Astrocyte (in vitro differentiated cells and primary cell): Measurements from ENCODE around the gene ANGPTL1. TPM values are rescaled to one million over a fixed set of nuclear protein-coding genes. Genes with fewer than 3 reads are reported as not detected.

ENCODE experiments used
- DNase-seq: peaks from one replicate; pipeline ENCODE4 v3.0.0-alpha.2; 2010; ENCODE audit warnings: low read depth
- FAIRE-seq: peaks from 2 replicates; lab custom pipeline; 2011; peaks lifted over from hg19 to GRCh38; lab: Jason Lieb, UNC
- H2AFZ ChIP-seq: 2 replicates; pipeline ENCODE4 v1.6.0; 2012; ENCODE audit warnings: low read depth, low read length, inconsistent platforms
- H3K27ac ChIP-seq: 2 replicates; pipeline ENCODE4 v1.5.1; 2011; ENCODE audit warnings: low read depth, low read length, inconsistent platforms
- H3K27me3 ChIP-seq: 2 replicates; pipeline ENCODE4 v1.6.0; 2011; ENCODE audit warnings: low read length, inconsistent platforms; ENCODE audit not compliant: insufficient read depth
- H3K36me3 ChIP-seq: 2 replicates; pipeline ENCODE4 v1.5.1; 2011; ENCODE audit warnings: low read length, inconsistent platforms; ENCODE audit not compliant: insufficient read depth
- H3K4me1 ChIP-seq: 2 replicates; pipeline ENCODE4 v1.5.1; 2011; ENCODE audit warnings: low read length, inconsistent platforms; ENCODE audit not compliant: insufficient read depth
- H3K4me2 ChIP-seq: 2 replicates; pipeline ENCODE4 v1.6.0; 2012; ENCODE audit warnings: low read length, inconsistent platforms
- H3K4me3 ChIP-seq: 2 replicates; pipeline ENCODE4 v1.5.1; 2011; ENCODE audit warnings: low read depth, mild to moderate bottlenecking, low read length, inconsistent platforms; ENCODE audit not compliant: insufficient read depth
- H3K79me2 ChIP-seq: 2 replicates; pipeline ENCODE4 v1.6.0; 2012; ENCODE audit warnings: mild to moderate bottlenecking, low read length, inconsistent platforms; ENCODE audit not compliant: insufficient read depth
- H3K9ac ChIP-seq: 2 replicates; pipeline ENCODE4 v1.6.0; 2012; ENCODE audit warnings: mild to moderate bottlenecking, low read length, inconsistent platforms
- H3K9me3 ChIP-seq: 2 replicates; pipeline ENCODE4 v1.5.1; 2012; ENCODE audit warnings: low read depth, mild to moderate bottlenecking, low read length, inconsistent platforms; ENCODE audit not compliant: insufficient read depth
- H4K20me1 ChIP-seq: 2 replicates; pipeline ENCODE4 v1.6.0; 2012; ENCODE audit warnings: low read length, inconsistent platforms; ENCODE audit not compliant: insufficient read depth
- H3K27ac Mint-ChIP-seq: one replicate; pipeline ENCODE4 v1.8.0; 2021; ENCODE audit warnings: mild to moderate bottlenecking, mixed read lengths; ENCODE audit not compliant: unreplicated experiment
- H3K27me3 Mint-ChIP-seq: one replicate; pipeline ENCODE4 v1.8.0; 2021; ENCODE audit warnings: low read depth, mixed read lengths; ENCODE audit not compliant: unreplicated experiment
- H3K36me3 Mint-ChIP-seq: one replicate; pipeline ENCODE4 v1.8.0; 2021; ENCODE audit warnings: low read depth, mixed read lengths; ENCODE audit not compliant: unreplicated experiment
- H3K4me1 Mint-ChIP-seq: one replicate; pipeline ENCODE4 v1.8.0; 2021; ENCODE audit warnings: low read depth, mixed read lengths; ENCODE audit not compliant: unreplicated experiment
- H3K4me3 Mint-ChIP-seq: one replicate; pipeline ENCODE4 v1.8.0; 2021; ENCODE audit warnings: mild to moderate bottlenecking, moderate library complexity, mixed read lengths; ENCODE audit not compliant: unreplicated experiment
- H3K9me3 Mint-ChIP-seq: one replicate; pipeline ENCODE4 v1.8.0; 2021; ENCODE audit warnings: mild to moderate bottlenecking, mixed read lengths; ENCODE audit not compliant: unreplicated experiment
- EZH2 ChIP-seq: IDR thresholded peaks from 2 replicates; pipeline ENCODE4 v1.6.1; 2012; ENCODE audit warnings: mild to moderate bottlenecking, low read length, inconsistent platforms; ENCODE audit not compliant: insufficient read depth
- total RNA-seq: library from RNA; stranded (reverse); gene quantifications from 2 replicates; pipeline ENCODE4 v1.2.1, GENCODE V29; 2021
- TF ChIP-seq, protein P1 (sequence below): IDR thresholded peaks from 2 replicates; pipeline ENCODE4 v1.5.1; 2011; ENCODE audit warnings: low read depth, mild to moderate bottlenecking, inconsistent platforms, low read length, moderate library complexity; ENCODE audit not compliant: insufficient read depth

The ANGPTL1 gene
- total RNA-seq, 1 donor from 2014 or later, result 4.1 TPM

DNA sequence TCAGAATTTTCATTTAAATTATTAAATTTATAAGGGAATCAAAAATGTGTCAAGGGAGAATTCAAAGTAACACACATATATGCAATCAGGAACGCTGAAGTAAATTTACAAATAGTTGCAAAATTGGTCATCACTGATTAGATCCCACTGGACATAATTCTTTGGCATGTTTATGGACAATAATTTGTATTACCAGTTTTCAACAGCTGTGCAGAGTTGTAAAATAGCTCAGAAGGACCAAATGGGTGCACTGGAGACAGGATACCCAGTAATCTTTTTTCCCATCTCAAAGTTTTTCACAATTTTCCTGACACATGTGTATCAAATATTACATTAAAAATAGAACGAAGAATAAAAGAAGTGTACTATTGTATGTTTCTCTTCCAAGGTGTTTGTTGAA is 4.1 kb upstream of the ANGPTL1 start:
- no peak overlapping the region for H3K4me3 Mint-ChIP-seq
- no peaks in the 10 kb centered on the region for H4K20me1 ChIP-seq
- H3K27ac ChIP-seq, result no peak overlapping the region
- peaks cover 4% of the 10 kb centered on the region for H3K4me1 ChIP-seq
- no peak overlapping the region for H3K4me3 ChIP-seq
- no peaks in the 10 kb centered on the region for H3K9me3 ChIP-seq
- H3K4me1 Mint-ChIP-seq, result peaks cover 24% of the 10 kb centered on the region
- no peak overlapping the region for H3K27ac Mint-ChIP-seq
- TF ChIP-seq, protein P1, sequence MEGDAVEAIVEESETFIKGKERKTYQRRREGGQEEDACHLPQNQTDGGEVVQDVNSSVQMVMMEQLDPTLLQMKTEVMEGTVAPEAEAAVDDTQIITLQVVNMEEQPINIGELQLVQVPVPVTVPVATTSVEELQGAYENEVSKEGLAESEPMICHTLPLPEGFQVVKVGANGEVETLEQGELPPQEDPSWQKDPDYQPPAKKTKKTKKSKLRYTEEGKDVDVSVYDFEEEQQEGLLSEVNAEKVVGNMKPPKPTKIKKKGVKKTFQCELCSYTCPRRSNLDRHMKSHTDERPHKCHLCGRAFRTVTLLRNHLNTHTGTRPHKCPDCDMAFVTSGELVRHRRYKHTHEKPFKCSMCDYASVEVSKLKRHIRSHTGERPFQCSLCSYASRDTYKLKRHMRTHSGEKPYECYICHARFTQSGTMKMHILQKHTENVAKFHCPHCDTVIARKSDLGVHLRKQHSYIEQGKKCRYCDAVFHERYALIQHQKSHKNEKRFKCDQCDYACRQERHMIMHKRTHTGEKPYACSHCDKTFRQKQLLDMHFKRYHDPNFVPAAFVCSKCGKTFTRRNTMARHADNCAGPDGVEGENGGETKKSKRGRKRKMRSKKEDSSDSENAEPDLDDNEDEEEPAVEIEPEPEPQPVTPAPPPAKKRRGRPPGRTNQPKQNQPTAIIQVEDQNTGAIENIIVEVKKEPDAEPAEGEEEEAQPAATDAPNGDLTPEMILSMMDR, result no peak
- TF ChIP-seq EZH2, result no peak
- H3K36me3 ChIP-seq, result no peaks in the 10 kb centered on the region
- FAIRE-seq, result no peak
- H2AFZ ChIP-seq, result no peak overlapping the region
- H3K4me2 ChIP-seq, result no peak overlapping the region
- H3K9me3 Mint-ChIP-seq, result no peaks in the 10 kb centered on the region
- H3K27me3 Mint-ChIP-seq, result no peaks in the 10 kb centered on the region
- DNase-seq, result no peak
- no peaks in the 10 kb centered on the region for H3K27me3 ChIP-seq
- no peak overlapping the region for H3K9ac ChIP-seq
- peaks cover 2% of the 10 kb centered on the region for H3K36me3 Mint-ChIP-seq
- H3K79me2 ChIP-seq, result no peaks in the 10 kb centered on the region

DNA sequence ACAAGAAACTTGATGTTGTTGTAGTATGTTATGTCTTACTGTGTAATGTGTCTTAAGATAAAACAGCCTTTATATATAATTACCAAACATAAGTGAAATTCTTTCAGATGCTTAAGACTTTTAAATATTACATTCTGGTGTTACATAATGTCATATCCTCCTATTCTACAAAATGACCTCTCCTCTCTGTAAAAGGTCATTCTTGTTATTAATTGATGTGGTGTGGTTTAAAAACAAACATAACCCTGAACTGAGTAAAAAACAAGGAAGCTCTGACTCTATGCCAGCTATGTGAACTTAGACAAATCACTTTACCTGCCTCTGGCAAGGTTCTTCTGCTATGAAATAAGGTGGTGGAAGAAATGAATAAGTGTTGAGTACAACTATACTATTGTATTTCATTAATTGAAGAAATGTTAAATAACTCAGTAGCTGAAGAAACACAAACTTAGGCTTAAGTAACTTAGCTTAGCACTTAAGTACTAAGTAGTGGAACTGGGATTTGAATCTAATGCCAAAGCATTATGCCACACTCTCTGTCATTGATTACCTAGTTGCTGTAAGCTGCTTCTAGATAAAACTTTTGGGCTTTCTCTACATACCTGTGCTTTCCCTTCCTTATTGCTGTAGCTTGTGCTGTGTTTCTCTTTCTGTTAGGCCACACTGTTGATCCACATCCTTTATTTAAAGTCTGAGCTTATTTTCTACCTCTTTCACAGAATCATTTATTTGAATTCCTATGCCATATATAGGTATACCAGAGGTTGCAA is 859 bp upstream of the ANGPTL1 start:
- peaks cover 2% of the 10 kb centered on the region for H3K36me3 Mint-ChIP-seq
- Histone ChIP-seq H2AFZ (no peak overlapping the region), H3K4me1 (peaks cover 4% of the 10 kb centered on the region), H3K36me3 (no peaks in the 10 kb centered on the region), H3K4me2 (no peak overlapping the region), H3K4me3 (no peak overlapping the region), H4K20me1 (no peaks in the 10 kb centered on the region), H3K27me3 (no peaks in the 10 kb centered on the region), H3K9me3 (no peaks in the 10 kb centered on the region), H3K79me2 (no peaks in the 10 kb centered on the region), H3K9ac (no peak overlapping the region), H3K27ac (no peak overlapping the region)
- FAIRE-seq (peak; percentile 29), DNase-seq (no peak)
- no peaks in the 10 kb centered on the region for H3K9me3 Mint-ChIP-seq
- peaks cover 37% of the 10 kb centered on the region for H3K4me1 Mint-ChIP-seq
- TF ChIP-seq, protein P1, result no peak
- TF ChIP-seq EZH2, result no peak
- H3K4me3 Mint-ChIP-seq, result no peak overlapping the region
- H3K27me3 Mint-ChIP-seq, result no peaks in the 10 kb centered on the region
- peak overlapping the region; percentile 70 for H3K27ac Mint-ChIP-seq

DNA sequence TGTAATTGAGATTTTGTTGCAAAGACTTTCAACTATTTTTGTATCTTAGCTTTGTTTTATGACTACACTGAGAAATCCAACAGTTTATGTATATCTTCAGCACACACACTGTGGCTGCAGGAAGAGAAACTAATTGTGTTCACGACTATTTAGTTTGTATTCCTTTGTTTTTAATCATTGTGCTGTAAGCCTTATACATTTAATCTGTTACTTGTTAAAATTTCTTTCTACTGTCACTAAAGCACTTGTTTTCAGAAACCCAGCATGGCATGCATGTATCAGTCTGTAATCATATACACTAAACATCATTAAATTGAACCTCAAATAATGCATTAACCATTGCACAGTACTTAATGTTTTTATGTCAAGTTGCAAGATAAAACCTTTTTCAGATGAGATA is 656 bp downstream of the ANGPTL1 start:
- Mint-ChIP-seq H3K36me3 (peaks cover 5% of the 10 kb centered on the region), H3K4me3 (peak overlapping the region; percentile 73), H3K9me3 (no peaks in the 10 kb centered on the region), H3K27ac (no peak overlapping the region), H3K4me1 (peaks cover 41% of the 10 kb centered on the region), H3K27me3 (no peaks in the 10 kb centered on the region)
- no peaks in the 10 kb centered on the region for H3K9me3 ChIP-seq
- no peak overlapping the region for H3K27ac ChIP-seq
- no peak overlapping the region for H2AFZ ChIP-seq
- FAIRE-seq (peak; percentile 41), DNase-seq (no peak)
- no peaks in the 10 kb centered on the region for H3K27me3 ChIP-seq
- H3K4me3 ChIP-seq, result no peak overlapping the region
- peaks cover 4% of the 10 kb centered on the region for H3K4me1 ChIP-seq
- no peaks in the 10 kb centered on the region for H3K36me3 ChIP-seq
- H3K79me2 ChIP-seq, result no peaks in the 10 kb centered on the region
- TF ChIP-seq EZH2, result no peak
- TF ChIP-seq, protein P1, result no peak
- no peaks in the 10 kb centered on the region for H4K20me1 ChIP-seq
- no peak overlapping the region for H3K4me2 ChIP-seq
- H3K9ac ChIP-seq, result no peak overlapping the region
